Duodenal mucosa (tissue), 2 donors: Measurements from ENCODE around the gene MYOD1.

Experiments
- H3K27ac ChIP-seq: one replicate; pipeline ENCODE4 v1.7.0; 2013; ENCODE audit warnings: low read depth, low read length
- H3K27me3 ChIP-seq, 2 donors: one replicate each; pipeline ENCODE4 v1.7.0; 2013; ENCODE audit warnings: low read length in 2 of 2, control low read depth in 1 of 2; ENCODE audit not compliant: insufficient read depth in 2 of 2, control insufficient read depth in 1 of 2
- H3K36me3 ChIP-seq, 2 donors: one replicate each; pipeline ENCODE4 v1.7.0; 2013; ENCODE audit warnings: low read length in 2 of 2, control low read depth in 1 of 2; ENCODE audit not compliant: insufficient read depth in 2 of 2, control insufficient read depth in 1 of 2
- H3K4me1 ChIP-seq, 2 donors: one replicate each; pipeline ENCODE4 v1.7.0; 2013; ENCODE audit warnings: low read length in 2 of 2, control low read depth in 1 of 2; ENCODE audit not compliant: insufficient read depth in 2 of 2, control insufficient read depth in 1 of 2
- H3K4me3 ChIP-seq, 2 donors: one replicate each; pipeline ENCODE4 v1.7.0; 2013; ENCODE audit warnings: low read length in 2 of 2, low read depth in 1 of 2
- H3K9ac ChIP-seq, 2 donors: one replicate each; pipeline ENCODE4 v1.7.0; 2013; ENCODE audit warnings: low read length in 2 of 2, low read depth in 1 of 2
- H3K9me3 ChIP-seq, 2 donors: one replicate each; pipeline ENCODE4 v1.7.0; 2013; ENCODE audit warnings: low read length in 2 of 2, control low read depth in 1 of 2; ENCODE audit not compliant: control insufficient read depth in 1 of 2

The MYOD1 gene

GRCh38 chr11:17719938-17720795 is 796 bp downstream of the MYOD1 start:
- Histone ChIP-seq H3K4me3 (no peak overlapping the region), H3K27me3 (peaks cover 51 to 78% of the 10 kb centered on the region in 2 donors), H3K27ac (no peak overlapping the region), H3K9ac (no peak overlapping the region), H3K9me3 (no peaks in the 10 kb centered on the region), H3K36me3 (no peaks in the 10 kb centered on the region), H3K4me1 (no peaks in the 10 kb centered on the region)

GRCh38 chr11:17720796-17721171 is 1.4 kb downstream of the MYOD1 start:
- H3K4me1 ChIP-seq = no peaks in the 10 kb centered on the region
- H3K36me3 ChIP-seq = no peaks in the 10 kb centered on the region
- no peak overlapping the region for H3K9ac ChIP-seq
- no peak overlapping the region for H3K4me3 ChIP-seq
- no peaks in the 10 kb centered on the region for H3K9me3 ChIP-seq
- H3K27me3 ChIP-seq = peaks cover 51 to 80% of the 10 kb centered on the region in 2 donors
- H3K27ac ChIP-seq = no peak overlapping the region

- peaks cover 49 to 76% of the 10 kb centered on the region in 2 donors for H3K27me3 ChIP-seq
- no peak overlapping the region for H3K27ac ChIP-seq
- no peaks in the 10 kb centered on the region for H3K4me1 ChIP-seq
- H3K4me3 ChIP-seq = no peak overlapping the region
- no peaks in the 10 kb centered on the region for H3K9me3 ChIP-seq
- H3K36me3 ChIP-seq = no peaks in the 10 kb centered on the region
- no peak overlapping the region for H3K9ac ChIP-seq
Measured at GRCh38 chr11:17721242-17721999, 2.0 kb downstream of the MYOD1 start.

GRCh38 chr11:17722000-17722643 is 2.8 kb downstream of the MYOD1 start:
- Histone ChIP-seq H3K27ac (no peak overlapping the region), H3K27me3 (peaks cover 49 to 75% of the 10 kb centered on the region in 2 donors), H3K36me3 (no peaks in the 10 kb centered on the region), H3K4me1 (no peaks in the 10 kb centered on the region), H3K9me3 (no peaks in the 10 kb centered on the region), H3K9ac (no peak overlapping the region), H3K4me3 (no peak overlapping the region)

GRCh38 chr11:17724020-17724908 is 4.9 kb downstream of the MYOD1 start:
- Histone ChIP-seq H3K9me3 (no peaks in the 10 kb centered on the region), H3K36me3 (no peaks in the 10 kb centered on the region), H3K4me1 (no peaks in the 10 kb centered on the region), H3K27ac (no peak overlapping the region), H3K9ac (no peak overlapping the region), H3K4me3 (no peak overlapping the region), H3K27me3 (peaks cover 41 to 58% of the 10 kb centered on the region in 2 donors)

DNA sequence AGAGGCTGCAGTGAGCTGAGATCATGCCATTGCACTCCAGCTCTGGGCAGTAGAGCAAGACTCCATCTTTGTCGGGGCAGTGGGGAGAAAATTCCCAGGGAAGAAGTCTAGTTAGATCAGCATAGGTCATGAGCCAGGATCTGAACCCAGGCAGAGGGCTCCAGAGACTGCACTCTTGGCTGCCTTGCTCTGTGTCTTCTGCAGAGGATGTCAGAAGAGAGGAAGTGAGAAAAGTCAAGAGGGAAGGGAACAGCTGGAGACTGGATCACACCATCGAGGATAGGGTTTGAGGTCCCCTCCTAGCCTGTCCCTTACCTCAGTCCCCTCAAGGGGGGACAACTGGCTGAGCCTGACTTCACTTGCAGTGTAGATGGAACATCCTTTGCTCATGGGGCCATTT is 5.8 kb downstream of the MYOD1 start:
- Histone ChIP-seq H3K4me3 (no peak overlapping the region), H3K36me3 (no peaks in the 10 kb centered on the region), H3K27ac (no peak overlapping the region), H3K9ac (no peak overlapping the region), H3K9me3 (no peaks in the 10 kb centered on the region), H3K27me3 (peaks cover 38 to 56% of the 10 kb centered on the region in 2 donors), H3K4me1 (no peaks in the 10 kb centered on the region)

GRCh38 chr11:17730137-17730536 is 10.8 kb downstream of the MYOD1 start:
- no peak overlapping the region for H3K9ac ChIP-seq
- peaks cover 4 to 9% of the 10 kb centered on the region in 2 donors for H3K4me1 ChIP-seq
- no peaks in the 10 kb centered on the region for H3K36me3 ChIP-seq
- H3K27me3 ChIP-seq = peaks cover 23 to 34% of the 10 kb centered on the region in 2 donors
- no peak overlapping the region for H3K4me3 ChIP-seq
- H3K27ac ChIP-seq = no peak overlapping the region
- H3K9me3 ChIP-seq = no peaks in the 10 kb centered on the region

- Histone ChIP-seq H3K9ac (no peak overlapping the region), H3K27me3 (peaks cover 23 to 29% of the 10 kb centered on the region in 2 donors), H3K4me3 (no peak overlapping the region)
Measured at GRCh38 chr11:17730608-17731462, 11.5 kb downstream of the MYOD1 start.

GRCh38 chr11:17733261-17733660 is 13.9 kb downstream of the MYOD1 start:
- H3K27ac ChIP-seq = no peak overlapping the region
- H3K4me1 ChIP-seq = peaks cover 4 to 9% of the 10 kb centered on the region in 2 donors
- no peak overlapping the region for H3K9ac ChIP-seq
- H3K9me3 ChIP-seq = no peaks in the 10 kb centered on the region
- H3K36me3 ChIP-seq = no peaks in the 10 kb centered on the region
- H3K27me3 ChIP-seq = peaks cover 38 to 52% of the 10 kb centered on the region in 2 donors
- no peak overlapping the region for H3K4me3 ChIP-seq

More at GRCh38 chr11:17730608-17731462, 11.5 kb downstream of the MYOD1 start:
- Histone ChIP-seq H3K9me3 (no peaks in the 10 kb centered on the region), H3K27ac (no peak overlapping the region), H3K36me3 (no peaks in the 10 kb centered on the region), H3K4me1 (peaks cover 4 to 9% of the 10 kb centered on the region in 2 donors)
